AG04449 (cell line): Measurements from ENCODE around the gene MVK.

Experiments
- CTCF ChIA-PET: fragments of 350-600 bp; formaldehyde crosslinking; extraction: SDS; loops from one replicate; lab custom pipeline; 2021; ENCODE audit warnings: antibody characterized with exemption; lab: Yijun Ruan, JAX
- POLR2A ChIA-PET: fragments of 400-600, 350-600 bp; formaldehyde crosslinking; extraction: SDS; loops from one replicate; lab custom pipeline; 2020; ENCODE audit warnings: antibody characterized with exemption, inconsistent platforms; lab: Yijun Ruan, JAX
- DNase-seq: peaks from one replicate; pipeline ENCODE4 v3.0.0-alpha.2; 2010; ENCODE audit warnings: low read depth, low spot score
- H3K4me3 ChIP-seq: 2 replicates; pipeline ENCODE4 v1.5.1; 2011; ENCODE audit warnings: low read depth, mild to moderate bottlenecking, control low read depth, low read length
- CTCF ChIP-seq: IDR thresholded peaks from one replicate; pipeline ENCODE4 v1.5.1; 2011; ENCODE audit warnings: mild to moderate bottlenecking, moderate library complexity, low read length, control low read depth, inconsistent platforms; ENCODE audit not compliant: insufficient read depth; ENCODE audit errors: missing control alignments

Gene MVK

GRCh38 chr12:109573914-109574244, 285 bp downstream of the MVK start:
- TF ChIP-seq CTCF: no peak
- H3K4me3 ChIP-seq: peak overlapping the region; percentile 87
- ChIA-PET CTCF (interaction anchor here (1.2 to 4.3 kb wide), 7 partner anchors 22 to 279 kb away, joined by 3 to 27 read pairs (median 4); no protein-coding TSS in a partner anchor), POLR2A (no interaction called here)
- DNase-seq: no peak

- TF ChIP-seq CTCF: no peak
- POLR2A ChIA-PET: no interaction called here
- no peak for DNase-seq
- CTCF ChIA-PET: interaction anchor here (1.5 to 4.3 kb wide), 3 partner anchors 9 to 22 kb away, joined by 3 to 27 read pairs (median 4); no protein-coding TSS in a partner anchor
- H3K4me3 ChIP-seq: no peak overlapping the region
Measured at GRCh38 chr12:109575683-109576082, 2.1 kb downstream of the MVK start.

GRCh38 chr12:109577311-109577710, 3.7 kb downstream of the MVK start:
- CTCF ChIA-PET: interaction anchor here (4.3 kb wide), 1 partner anchor 20 kb away, joined by 27 read pairs; no protein-coding TSS in a partner anchor
- no peak for TF ChIP-seq CTCF
- POLR2A ChIA-PET: no interaction called here
- no peak overlapping the region for H3K4me3 ChIP-seq
- no peak for DNase-seq

GRCh38 chr12:109578330-109578927, 4.8 kb downstream of the MVK start:
- TF ChIP-seq CTCF: no peak
- DNase-seq: no peak
- CTCF ChIA-PET: interaction anchor here (1.9 kb wide), 1 partner anchor 19 kb away, joined by 10 read pairs; no protein-coding TSS in a partner anchor
- H3K4me3 ChIP-seq: no peak overlapping the region
- POLR2A ChIA-PET: no interaction called here

- DNase-seq: no peak
- no peak for TF ChIP-seq CTCF
- ChIA-PET POLR2A (no interaction called here), CTCF (interaction anchor here (1.9 kb wide), 1 partner anchor 18 kb away, joined by 10 read pairs; no protein-coding TSS in a partner anchor)
- H3K4me3 ChIP-seq: no peak overlapping the region
Measured at GRCh38 chr12:109579639-109580038, 6.0 kb downstream of the MVK start.

GRCh38 chr12:109580272-109580671, 6.7 kb downstream of the MVK start:
- ChIA-PET CTCF (interaction anchor here (0.5 to 2.3 kb wide), 2 partner anchors 17 to 219 kb away, joined by 4 to 10 read pairs; no protein-coding TSS in a partner anchor), POLR2A (no interaction called here)
- no peak for DNase-seq
- no peak overlapping the region for H3K4me3 ChIP-seq
- TF ChIP-seq CTCF: no peak
